NCI-H446 treated with DMSO at 0.1 percent for 48 hours (cell line): ENCODE measurements around the gene ELK1.

Source experiments
- DNase-seq: peaks from one replicate; lab custom pipeline; 2025; lab: John Stamatoyannopoulos, UW

Gene ELK1

GRCh38 chrX:47645530-47645929 is 4.8 kb downstream of the ELK1 start:
- no peak for DNase-seq

- DNase-seq, result no peak
These were observed 5.7 kb downstream of the ELK1 start for GRCh38 chrX:47644557-47645091.

DNA sequence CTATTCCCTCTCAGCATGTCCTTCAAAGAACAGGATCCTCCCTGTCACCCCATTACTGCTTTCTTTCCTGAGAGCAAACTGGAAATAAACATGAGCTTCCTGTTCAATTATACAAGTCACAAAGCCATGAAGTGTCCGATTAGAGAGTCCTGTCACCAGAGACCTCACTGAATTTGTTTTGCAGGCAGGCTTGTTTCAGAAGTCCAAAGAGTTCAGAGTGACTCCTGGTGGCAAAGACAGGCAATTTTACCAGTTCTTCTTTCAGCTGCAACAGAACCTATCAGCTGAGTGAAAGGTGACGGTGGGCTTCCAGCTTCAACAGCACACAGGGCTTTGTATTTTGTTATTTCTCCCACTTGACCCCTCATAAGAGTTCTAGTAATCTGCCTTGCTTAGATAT is 6.4 kb downstream of the ELK1 start:
- no peak for DNase-seq

DNA sequence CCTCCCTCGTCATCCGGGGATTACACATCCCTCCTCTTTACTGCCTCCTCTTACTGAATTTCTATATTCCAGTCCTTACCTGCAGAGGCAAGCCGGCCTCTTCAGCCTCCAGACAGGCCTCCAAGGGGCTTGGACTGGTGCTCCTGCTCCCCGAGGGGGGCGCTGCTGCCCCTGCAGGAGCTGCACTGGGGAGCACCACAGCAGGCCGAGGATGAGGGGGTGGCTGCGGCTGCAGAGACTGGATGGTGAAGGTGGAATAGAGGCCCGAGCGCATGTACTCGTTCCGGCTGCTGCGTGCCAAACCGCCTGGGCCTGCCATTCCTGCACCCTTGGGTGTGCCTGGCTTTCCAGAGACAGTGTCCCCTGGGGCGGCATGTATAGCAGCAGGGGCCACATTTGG is 11.5 kb downstream of the ELK1 start:
- DNase-seq, result no peak

DNA sequence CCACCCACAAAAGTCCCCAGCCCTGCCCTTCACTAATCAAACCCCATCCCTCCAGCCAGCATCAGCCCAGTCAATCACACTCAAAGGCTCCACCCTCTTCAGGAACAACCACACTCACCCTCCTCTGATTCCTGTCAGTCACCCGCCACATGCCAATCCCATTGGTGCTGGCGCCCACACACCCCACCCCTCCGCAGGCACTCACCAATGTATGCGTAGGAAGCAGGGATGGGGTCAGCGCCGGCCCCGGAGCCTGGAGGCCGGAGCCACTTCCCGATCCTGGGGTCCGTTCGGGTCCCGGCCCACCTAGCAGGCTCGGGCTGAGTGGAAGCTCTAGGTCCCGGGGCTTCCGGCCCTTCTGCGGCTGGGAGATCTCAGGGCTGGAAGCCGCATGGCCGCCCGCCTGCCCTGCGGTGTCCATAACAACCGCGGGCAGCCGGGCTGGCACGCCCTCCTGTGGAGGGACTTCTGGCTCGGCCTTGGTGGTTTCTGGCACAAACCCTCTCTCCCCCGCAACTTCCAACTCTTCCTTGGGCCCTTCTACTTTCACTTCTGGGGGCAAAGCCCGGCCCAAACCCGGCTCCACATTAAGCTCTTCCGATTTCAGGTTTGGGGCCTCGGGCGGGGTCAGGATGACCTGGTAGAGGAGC is 12.7 kb downstream of the ELK1 start:
- no peak for DNase-seq

DNA sequence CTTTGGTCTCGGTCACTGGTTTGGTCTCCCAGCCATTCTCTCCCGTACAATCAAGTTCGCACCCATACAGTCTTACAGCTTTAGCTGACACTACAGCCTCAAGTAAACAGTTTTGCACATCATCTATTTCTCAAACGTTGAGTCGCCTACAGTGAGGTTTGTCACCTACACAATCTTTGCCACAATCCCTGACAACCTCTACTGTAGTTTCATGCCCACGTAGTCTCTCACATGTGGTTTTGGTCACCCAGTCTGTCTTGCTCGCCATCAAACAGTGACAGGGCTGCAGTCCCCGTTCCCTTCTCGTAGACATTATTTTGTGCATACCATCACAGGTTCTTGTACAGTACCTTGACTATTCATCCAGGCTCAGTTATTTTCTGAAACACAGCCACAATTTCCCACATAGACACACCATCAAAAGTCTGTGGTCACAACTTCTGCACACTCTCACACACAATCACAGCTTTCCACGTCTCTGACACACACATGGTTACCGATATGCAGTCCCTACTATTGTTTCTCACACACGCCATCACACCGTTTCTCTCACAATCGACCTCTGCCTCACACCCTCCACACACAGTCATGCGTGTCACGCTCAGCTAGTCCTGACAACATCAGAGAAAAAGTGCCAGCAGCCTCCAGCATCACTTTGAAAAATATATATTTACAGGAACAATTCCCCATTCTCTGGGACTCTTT is 15.3 kb downstream of the ELK1 start:
- DNase-seq, result no peak

GRCh38 chrX:47633689-47634590 is 16.4 kb downstream of the ELK1 start:
- no peak for DNase-seq

- DNase-seq, result no peak
These were observed 17.7 kb downstream of the ELK1 start for GRCh38 chrX:47632666-47633065.

GRCh38 chrX:47631676-47632075 is 18.7 kb downstream of the ELK1 start:
- no peak for DNase-seq

- DNase-seq, result no peak
These were observed 20.8 kb downstream of the ELK1 start, which contains the start of gene CFP for GRCh38 chrX:47629419-47630200. Gene CFP (minus strand): TSS chrX:47629930. CDS start chrX:47629844, 86 bp downstream.

GRCh38 chrX:47628982-47629381 is 21.4 kb downstream of the ELK1 start:
- DNase-seq, result no peak

- DNase-seq, result no peak
These were observed 25.0 kb downstream of the ELK1 start for GRCh38 chrX:47625365-47625764.

GRCh38 chrX:47623540-47624027 is 26.8 kb downstream of the ELK1 start:
- peak; percentile 73 for DNase-seq

DNA sequence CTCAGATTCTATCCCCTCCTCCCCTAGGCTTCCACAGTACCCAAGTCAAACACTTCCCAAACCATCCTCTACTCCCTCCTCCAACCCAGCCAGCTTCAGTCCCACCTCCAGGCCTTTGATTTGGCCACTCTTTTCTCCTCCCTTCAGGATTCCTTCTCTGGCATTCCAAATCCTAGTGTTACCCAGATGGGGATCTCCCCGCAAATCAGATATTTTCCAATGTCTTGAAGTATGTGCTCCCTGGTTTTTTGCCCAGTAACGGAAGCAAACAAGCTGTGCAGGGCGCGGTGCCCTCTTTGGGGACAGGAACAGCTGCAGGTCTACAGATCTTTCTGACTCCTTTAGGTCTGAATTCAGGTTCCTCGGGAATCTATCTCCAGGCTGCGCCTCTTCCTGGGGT is 28.5 kb downstream of the ELK1 start:
- DNase-seq, result no peak

GRCh38 chrX:47620303-47620685 is 30.1 kb downstream of the ELK1 start:
- no peak for DNase-seq

DNA sequence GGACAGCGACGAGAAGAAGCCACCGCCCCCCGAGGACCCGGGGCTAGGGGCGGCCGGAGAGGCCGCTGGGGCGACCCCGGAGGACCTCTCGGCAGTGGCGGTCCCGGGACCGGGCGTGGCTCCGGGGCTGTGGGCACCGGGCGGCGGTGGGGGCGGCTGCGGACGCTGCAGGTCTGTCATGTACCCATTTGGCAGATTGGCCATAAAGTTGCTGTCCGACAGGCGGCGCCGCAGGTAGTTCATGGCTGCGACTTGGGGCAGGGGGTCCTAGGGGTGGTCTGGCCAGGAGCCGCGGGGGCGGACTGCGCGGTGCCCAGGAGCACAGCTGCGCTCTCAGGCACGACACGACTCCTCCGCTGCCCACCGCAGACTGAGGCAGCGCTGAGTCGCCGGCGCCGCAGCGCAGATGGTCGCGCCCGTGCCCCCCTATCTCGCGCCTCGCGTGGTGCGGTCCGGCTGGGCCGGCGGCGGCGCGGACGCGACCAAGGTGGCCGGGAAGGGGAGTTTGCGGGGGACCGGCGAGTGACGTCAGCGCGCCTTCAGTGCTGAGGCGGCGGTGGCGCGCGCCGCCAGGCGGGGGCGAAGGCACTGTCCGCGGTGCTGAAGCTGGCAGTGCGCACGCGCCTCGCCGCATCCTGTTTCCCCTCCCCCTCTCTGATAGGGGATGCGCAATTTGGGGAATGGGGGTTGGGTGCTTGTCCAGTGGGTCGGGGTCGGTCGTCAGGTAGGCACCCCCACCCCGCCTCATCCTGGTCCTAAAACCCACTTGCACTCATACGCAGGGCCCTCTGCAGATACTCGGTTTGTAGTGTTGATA is 30.7 kb downstream of the ELK1 start, which contains the start of gene SYN1:
SYN1 (minus strand) TSS at position 372 of the 817 bp plus-strand sequence; CDS start at position 243, 129 bp downstream.
- peak; percentile 52 for DNase-seq

DNA sequence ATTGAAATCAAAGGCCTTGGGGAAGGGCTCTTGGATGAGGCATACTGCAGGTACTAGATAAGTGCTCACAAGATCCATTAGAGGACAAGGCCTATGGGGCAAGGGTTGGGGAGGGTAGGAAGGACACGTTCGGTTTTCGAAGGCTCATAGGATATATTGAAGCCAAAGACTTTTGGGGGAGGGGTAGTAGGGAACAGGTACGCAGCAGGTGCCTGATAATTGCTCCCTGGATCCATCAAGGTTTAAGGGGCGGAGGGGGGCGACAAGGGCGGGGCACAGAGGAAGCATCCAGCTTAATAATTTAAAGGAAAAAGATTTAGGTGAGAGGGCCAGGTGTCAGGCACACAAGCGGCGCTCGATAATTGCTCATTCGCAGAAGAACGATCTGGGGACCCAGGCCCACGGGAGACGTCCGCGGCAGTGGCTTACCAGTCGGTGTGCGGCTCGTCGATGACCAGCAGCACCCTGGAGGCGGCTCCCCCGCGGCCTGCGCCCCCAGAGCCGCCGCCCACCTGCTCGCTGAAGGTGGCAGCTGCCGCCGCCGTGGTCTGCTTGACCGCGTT is 31.4 kb downstream of the ELK1 start:
- no peak for DNase-seq

GRCh38 chrX:47614618-47615017 is 35.7 kb downstream of the ELK1 start:
- DNase-seq, result no peak

GRCh38 chrX:47613082-47613481 is 37.3 kb downstream of the ELK1 start:
- DNase-seq, result no peak

DNA sequence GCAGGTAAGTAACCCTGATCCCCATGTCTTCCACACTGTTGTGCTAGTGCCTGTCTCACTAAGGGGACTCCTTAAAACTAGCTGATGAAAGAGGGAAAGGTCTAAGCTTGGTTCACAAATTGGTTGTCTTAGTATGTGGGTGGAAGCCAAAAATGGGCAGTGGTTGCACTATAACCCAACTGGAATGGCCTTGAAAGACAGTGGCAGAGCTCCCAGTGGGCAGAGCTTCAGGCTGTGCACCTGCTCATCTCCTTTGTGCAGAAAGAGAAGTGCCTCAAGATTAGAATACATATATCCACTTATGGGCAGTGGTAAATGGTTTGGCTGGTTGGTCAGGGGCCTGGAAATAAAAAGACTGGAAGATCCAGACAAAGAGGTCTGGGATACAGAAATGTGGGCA is 37.9 kb downstream of the ELK1 start:
- no peak for DNase-seq
